BE2C (cell line): ENCODE measurements around the gene MAPKAPK3.

Experiments
- DNase-seq: peaks from one replicate; pipeline ENCODE4 v3.0.0-alpha.2; 2020
- H3K27me3 ChIP-seq: fragments of 250-450 bp; sonication (Bioruptor Pico); 2 replicates; pipeline ENCODE4 v1.5.1; 2020; ENCODE audit warnings: mild to moderate bottlenecking
- H3K36me3 ChIP-seq: fragments of 250-450 bp; sonication (Bioruptor Pico); 2 replicates; pipeline ENCODE4 v1.5.1; 2020; ENCODE audit warnings: mild to moderate bottlenecking
- H3K4me1 ChIP-seq: fragments of 250-450 bp; sonication (Bioruptor Pico); 2 replicates; pipeline ENCODE4 v1.5.1; 2020
- H3K4me3 ChIP-seq: 2 replicates; pipeline ENCODE4 v1.5.1; 2011; ENCODE audit warnings: low read depth, low read length
- H3K9me3 ChIP-seq: fragments of 250-450 bp; sonication (Bioruptor Pico); 2 replicates; pipeline ENCODE4 v1.5.1; 2020
- TF ChIP-seq, protein P1 (sequence below): IDR thresholded peaks from 2 replicates; pipeline ENCODE4 v1.5.1; 2012; ENCODE audit warnings: mild to moderate bottlenecking, low read depth, low read length

MAPKAPK3 gene

DNA sequence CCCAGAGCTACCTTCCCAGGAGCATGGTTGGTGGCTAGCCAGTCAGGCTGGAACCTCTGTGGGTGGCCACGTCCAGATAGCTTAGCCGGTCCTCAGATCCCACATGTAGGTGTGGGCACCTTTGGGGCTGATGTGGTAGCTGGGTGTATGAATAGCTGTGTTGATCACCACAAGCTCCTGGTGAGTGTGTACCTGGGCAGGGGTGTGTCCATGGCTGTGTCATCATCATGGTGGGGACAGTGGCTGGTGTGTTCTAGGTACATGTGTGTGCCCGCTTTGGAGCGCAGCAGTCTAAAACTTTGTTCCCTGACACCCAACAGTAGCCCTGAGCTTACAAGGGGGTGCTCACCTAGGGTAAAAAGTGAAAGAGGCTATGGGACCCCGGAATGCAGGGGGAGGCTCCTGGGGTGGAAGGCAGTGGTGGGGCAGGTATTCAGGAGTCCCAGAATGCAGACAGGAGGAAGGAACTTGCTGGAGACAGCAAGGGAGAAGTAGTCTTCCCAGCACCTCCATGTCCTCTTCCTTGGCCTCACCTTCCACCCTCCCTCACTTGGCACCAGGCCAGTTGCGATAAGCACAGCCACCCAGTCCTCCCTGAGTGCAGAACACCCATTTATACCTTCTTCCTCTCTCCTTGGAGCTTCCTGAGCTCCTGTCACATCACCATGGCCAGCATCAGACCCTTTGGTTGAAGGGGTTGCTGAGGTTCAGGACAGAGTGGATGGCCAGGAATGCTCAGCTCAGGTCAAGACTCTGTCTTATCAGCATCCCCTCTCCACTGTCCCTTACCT lies 6.6 kb upstream of the MAPKAPK3 start:
- no peak for DNase-seq

DNA sequence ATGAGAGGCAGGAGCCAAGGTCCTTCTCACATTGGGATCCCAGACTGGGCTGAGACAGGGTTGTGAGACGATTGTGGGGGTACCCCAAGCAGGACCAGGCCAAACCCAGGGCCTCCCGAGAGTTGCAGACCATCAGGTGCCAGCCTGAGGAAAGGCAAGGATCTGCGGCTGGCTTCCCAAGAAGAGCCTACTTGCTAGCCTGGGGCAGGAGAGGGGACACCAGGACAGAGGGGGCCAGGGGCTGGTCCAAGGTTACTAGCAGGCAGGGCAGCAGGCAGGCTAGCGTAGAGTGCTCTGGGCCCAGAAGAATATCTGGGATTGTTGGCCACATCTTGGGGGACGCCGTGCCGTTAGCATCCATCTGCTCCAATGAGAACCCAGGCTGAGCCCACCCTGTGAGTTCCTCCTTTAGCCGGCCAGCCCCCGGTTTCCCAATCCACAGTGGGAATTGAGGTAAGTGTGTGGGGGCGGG lies 5.9 kb upstream of the MAPKAPK3 start:
- Histone ChIP-seq H3K9me3 (no peaks in the 10 kb centered on the region), H3K27me3 (no peaks in the 10 kb centered on the region), H3K36me3 (no peaks in the 10 kb centered on the region), H3K4me1 (peaks cover 6% of the 10 kb centered on the region; the same call in 1 of the 2 replicates), H3K4me3 (peak overlapping the region; percentile 49)
- TF ChIP-seq, protein P1, sequence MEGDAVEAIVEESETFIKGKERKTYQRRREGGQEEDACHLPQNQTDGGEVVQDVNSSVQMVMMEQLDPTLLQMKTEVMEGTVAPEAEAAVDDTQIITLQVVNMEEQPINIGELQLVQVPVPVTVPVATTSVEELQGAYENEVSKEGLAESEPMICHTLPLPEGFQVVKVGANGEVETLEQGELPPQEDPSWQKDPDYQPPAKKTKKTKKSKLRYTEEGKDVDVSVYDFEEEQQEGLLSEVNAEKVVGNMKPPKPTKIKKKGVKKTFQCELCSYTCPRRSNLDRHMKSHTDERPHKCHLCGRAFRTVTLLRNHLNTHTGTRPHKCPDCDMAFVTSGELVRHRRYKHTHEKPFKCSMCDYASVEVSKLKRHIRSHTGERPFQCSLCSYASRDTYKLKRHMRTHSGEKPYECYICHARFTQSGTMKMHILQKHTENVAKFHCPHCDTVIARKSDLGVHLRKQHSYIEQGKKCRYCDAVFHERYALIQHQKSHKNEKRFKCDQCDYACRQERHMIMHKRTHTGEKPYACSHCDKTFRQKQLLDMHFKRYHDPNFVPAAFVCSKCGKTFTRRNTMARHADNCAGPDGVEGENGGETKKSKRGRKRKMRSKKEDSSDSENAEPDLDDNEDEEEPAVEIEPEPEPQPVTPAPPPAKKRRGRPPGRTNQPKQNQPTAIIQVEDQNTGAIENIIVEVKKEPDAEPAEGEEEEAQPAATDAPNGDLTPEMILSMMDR: no peak
- no peak for DNase-seq

More for the DNA sequence above, 6.6 kb upstream of the MAPKAPK3 start:
- H3K27me3 ChIP-seq: no peaks in the 10 kb centered on the region
- H3K9me3 ChIP-seq: no peaks in the 10 kb centered on the region
- H3K4me1 ChIP-seq: peaks cover 6% of the 10 kb centered on the region; the same call in 1 of the 2 replicates
- no peaks in the 10 kb centered on the region for H3K36me3 ChIP-seq
- TF ChIP-seq, protein P1: no peak
- H3K4me3 ChIP-seq: peak overlapping the region; percentile 49; the same call in 1 of the 2 replicates

DNA sequence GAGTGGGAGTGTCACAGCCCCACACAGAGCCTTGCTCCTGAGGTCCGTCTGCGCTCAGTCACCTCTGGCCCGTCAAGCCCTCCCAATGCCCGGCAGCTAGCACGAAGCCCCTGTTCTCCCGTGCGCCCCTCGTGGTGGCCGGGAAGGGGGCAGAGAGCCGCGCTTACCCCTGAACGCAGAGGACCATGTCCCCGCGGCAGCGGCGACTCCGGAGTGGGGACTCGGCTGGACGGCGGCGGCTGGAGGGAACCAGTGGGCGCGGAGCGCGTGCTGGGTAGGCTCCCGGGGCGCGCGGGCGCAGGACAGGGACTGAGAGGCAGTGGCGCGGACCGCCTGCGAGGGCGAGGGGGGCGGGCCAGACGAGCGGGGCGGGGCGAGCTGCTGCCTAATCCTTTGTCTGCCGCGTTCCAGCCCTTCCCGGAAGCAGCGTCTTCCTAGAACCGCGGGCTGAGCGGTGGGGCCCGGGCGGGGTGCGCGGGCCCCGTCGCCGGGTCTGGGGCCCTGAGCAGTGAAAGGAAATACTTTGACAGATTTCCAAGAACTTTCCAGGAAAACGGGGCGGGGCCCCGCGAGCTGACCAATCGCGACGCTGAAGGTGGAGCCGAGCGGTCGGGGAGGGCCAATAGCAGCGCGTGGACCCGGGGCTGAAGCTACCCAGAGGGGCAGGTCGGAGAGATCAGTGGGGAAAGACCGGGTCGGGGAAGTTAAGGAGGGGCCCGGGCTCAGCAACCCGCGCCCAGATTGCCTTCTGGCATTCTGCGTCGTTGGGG lies 5.3 kb upstream of the MAPKAPK3 start, which contains the start of gene CISH:
Gene CISH (minus strand): TSS at position 311 of the 770 bp plus-strand sequence. CDS start 124 bp downstream, at position 187.
- TF ChIP-seq, protein P1: peak; percentile 27
- Histone ChIP-seq H3K27me3 (no peaks in the 10 kb centered on the region), H3K4me3 (peak within 1 kb of the TSS; percentile 49), H3K9me3 (no peaks in the 10 kb centered on the region), H3K4me1 (peaks cover 6% of the 10 kb centered on the region; the same call in 1 of the 2 replicates), H3K36me3 (no peaks in the 10 kb centered on the region)
- DNase-seq: peak; percentile 92

DNA sequence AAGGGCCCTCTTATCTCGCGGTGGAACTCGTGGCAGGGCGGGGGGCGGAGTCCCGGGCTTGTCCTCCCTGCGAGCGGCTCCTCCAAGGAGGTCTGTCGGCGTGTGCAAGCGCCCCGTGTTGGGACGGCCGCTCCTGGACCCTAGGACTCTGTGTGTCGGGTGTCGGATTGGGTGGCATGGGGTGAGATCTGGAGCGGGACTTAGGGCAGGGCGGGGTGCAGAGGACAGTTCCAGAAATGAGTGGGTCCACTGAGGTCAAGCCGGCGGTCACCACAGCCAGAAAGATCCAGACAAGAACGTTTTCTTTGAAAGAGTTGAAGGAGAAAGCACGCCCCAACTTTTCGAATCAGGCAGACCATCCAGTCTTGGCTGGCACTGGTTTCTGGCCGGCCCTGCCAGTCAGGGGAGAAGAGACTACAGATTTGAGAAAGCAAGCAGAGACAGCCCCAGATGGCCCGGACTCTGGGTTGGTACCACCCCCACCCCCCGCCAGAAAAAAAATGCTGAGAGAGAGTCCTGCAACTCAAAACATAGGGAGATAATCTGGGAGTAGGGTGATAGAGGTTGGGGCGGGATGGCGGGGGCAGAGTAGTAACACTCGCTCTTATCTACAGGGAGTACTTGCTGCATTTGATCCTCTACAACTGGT lies 4.6 kb upstream of the MAPKAPK3 start:
- TF ChIP-seq, protein P1: no peak
- DNase-seq: no peak
- H3K4me1 ChIP-seq: peaks cover 6% of the 10 kb centered on the region; the same call in 1 of the 2 replicates
- H3K36me3 ChIP-seq: no peaks in the 10 kb centered on the region
- H3K27me3 ChIP-seq: no peaks in the 10 kb centered on the region
- H3K9me3 ChIP-seq: no peaks in the 10 kb centered on the region
- H3K4me3 ChIP-seq: peak overlapping the region; percentile 49

DNA sequence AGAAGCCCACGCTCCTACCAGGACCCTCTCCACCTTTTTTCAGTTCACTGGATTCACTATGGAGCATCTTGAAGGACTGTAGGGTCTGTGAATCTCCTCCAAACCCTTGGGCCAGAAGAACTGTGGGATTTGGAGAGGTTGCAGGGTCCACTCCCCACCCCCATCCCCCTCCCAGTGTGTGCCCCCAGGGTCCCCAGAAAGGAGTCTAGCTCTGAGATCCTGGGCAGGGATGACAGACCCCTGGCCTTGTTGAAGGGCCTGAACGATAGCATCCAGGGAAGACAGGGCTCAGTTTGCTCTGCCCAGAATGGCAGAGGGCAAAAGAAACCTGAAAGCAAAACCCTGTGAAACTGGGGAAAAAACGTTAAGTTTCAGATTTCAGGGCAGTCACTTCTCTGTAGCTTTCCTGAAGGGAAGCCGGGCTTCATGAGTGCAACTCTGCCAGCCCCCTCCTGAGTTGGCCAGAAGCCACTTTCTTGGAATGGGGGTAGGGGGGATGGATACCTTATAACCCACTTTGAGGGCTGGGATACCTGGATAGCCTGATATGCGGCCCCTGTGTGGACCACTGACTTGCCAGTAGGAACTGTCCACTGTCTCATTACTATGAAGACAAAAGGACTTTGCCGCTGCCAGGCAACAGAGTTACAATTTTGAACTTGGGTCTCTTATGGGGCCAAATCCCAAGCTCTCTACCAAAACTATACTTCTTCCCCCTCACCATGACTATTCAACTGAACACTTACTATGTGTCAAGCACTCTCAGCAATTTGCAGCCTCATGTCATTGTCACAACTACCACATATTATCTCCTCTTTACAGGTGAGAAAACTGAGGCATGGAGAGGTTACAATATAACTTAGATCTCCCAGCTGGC lies 3.7 kb upstream of the MAPKAPK3 start:
- H3K4me1 ChIP-seq: peaks cover 6% of the 10 kb centered on the region; the same call in 1 of the 2 replicates
- H3K36me3 ChIP-seq: no peaks in the 10 kb centered on the region
- TF ChIP-seq, protein P1: no peak
- no peaks in the 10 kb centered on the region for H3K9me3 ChIP-seq
- no peak overlapping the region for H3K4me3 ChIP-seq
- DNase-seq: no peak
- no peaks in the 10 kb centered on the region for H3K27me3 ChIP-seq
